HL-60 (cell line): Measurements from ENCODE around the gene ARSA.

ENCODE experiments used
- GABPA ChIP-seq: IDR thresholded peaks from 2 replicates; pipeline ENCODE4 v1.6.1; 2012; ENCODE audit warnings: low read depth
- POLR2AphosphoS5 ChIP-seq: IDR thresholded peaks from 2 replicates; pipeline ENCODE4 v1.6.1; 2012; ENCODE audit warnings: low read depth
- TF ChIP-seq, protein P1 (sequence below): IDR thresholded peaks from one replicate; pipeline ENCODE4 v1.5.1; 2011; ENCODE audit warnings: low read length, control low read depth, inconsistent platforms; ENCODE audit not compliant: insufficient read depth

DNA sequence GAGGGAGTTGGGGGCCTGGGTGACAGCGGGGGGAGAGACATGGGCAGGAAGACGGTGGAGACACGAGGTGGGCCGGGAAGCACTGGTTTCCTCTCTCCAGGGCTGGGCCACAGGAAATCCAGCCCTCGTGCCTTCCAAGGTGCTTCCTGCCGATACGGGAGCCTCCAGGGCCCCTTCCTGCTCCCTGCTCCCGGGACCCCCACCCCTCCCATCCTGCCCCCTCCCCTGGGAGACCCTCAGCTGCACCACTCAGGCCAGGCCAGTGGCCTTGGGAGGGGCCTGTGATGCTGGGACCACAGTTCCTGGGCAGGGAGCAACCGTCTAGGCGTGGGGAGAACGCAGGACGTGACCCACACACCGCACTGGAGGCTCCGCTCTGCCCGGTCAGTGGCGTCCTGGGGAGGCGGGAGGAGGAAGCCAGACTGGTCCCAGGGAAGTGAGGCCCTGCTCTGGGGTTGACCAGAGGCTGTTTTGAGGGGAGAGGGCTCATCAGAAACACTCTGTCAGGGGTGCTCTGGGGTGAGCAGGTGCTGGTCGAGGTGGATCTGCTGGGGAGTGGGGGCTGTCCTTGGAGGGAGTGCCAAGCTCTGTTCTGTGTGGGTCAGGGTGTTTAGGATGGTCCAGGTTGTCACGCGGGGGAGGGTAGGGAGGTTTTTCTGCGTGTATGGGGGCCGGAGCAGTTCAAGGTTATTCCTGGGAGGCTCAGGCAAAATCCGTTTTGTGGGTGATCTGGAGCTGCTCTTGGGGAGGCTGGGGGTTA lies 44.7 kb upstream of the ARSA start, which contains the start of gene SHANK3:
- TF ChIP-seq POLR2AphosphoS5 = no peak
- TF ChIP-seq, protein P1, sequence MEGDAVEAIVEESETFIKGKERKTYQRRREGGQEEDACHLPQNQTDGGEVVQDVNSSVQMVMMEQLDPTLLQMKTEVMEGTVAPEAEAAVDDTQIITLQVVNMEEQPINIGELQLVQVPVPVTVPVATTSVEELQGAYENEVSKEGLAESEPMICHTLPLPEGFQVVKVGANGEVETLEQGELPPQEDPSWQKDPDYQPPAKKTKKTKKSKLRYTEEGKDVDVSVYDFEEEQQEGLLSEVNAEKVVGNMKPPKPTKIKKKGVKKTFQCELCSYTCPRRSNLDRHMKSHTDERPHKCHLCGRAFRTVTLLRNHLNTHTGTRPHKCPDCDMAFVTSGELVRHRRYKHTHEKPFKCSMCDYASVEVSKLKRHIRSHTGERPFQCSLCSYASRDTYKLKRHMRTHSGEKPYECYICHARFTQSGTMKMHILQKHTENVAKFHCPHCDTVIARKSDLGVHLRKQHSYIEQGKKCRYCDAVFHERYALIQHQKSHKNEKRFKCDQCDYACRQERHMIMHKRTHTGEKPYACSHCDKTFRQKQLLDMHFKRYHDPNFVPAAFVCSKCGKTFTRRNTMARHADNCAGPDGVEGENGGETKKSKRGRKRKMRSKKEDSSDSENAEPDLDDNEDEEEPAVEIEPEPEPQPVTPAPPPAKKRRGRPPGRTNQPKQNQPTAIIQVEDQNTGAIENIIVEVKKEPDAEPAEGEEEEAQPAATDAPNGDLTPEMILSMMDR = no peak
- no peak for TF ChIP-seq GABPA
